ENCODE data around the gene PRAMEF13.
"Not testable (repeated sequence)": the region's sequence is repeated elsewhere in the genome, so short reads cannot be mapped to it uniquely, and the experiment has no call there.

PRAMEF13 gene

DNA sequence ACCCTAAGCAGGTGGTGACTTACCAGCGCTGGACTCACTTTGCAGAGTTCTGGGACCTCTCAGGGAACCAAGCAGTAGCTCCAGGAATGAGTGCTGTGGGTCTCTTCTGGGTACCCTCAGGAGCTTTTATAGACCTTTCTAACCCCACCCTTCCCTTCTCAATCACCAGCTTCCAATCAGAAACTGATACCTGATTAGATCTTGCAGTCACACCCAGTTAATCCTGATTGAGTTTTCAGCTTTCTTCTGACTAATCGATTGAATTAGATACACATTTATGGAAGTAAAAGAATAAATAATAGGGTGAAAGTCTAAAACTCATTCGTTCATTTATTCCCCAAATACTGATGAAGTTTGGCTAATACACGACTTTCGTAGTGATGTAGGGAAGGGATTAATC lies at the start of gene PRAMEF13:
Gene PRAMEF13 (minus strand): TSS at position 101 of the 400 bp plus-strand sequence. CDS start 1,820 bp downstream, outside the sequence.
- DNase-seq = not testable (repeated sequence)

- DNase-seq = not testable (repeated sequence)
Observed at GRCh38 chr1:13247122-13247521, 45.9 kb upstream of the PRAMEF13 start.

GRCh38 chr1:13246554-13246871 lies 45.3 kb upstream of the PRAMEF13 start:
- not testable (repeated sequence) for DNase-seq

DNA sequence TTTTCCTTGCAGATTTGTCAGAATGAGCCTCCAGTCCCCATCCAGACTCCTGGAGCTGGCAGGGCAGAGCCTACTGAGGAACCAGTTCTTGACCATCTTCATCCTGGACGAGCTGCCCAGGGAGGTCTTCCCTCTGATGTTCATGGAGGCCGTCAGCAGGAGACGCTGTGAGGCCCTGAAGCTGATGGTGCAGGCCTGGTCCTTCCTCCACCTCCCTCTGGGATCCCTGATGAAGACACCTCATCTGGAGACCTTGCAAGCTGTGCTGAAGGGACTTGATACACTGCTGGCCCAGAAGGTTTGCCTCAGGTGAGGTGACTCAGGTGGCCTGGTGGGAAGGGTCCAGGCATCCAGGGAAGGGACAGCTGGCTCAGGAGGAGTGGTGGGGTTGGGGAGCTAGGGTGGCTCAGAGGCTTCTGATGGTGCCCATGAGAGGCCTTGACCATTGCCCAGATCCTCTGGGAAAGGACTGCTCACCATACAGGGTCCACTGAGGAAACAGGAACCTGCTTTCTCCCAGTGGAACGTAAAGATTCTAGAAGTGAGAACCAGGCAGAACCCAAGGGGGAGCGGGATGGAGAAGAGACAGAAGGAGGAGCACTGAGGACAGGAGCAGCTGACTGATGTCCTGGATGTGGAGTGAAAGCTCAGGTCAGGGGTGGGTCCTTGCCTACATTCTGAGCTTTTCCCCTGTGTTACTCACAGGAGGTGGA lies 44.8 kb upstream of the PRAMEF13 start:
- DNase-seq = not testable (repeated sequence)

- DNase-seq = not testable (repeated sequence)
Observed at GRCh38 chr1:13243536-13244263, 42.5 kb upstream of the PRAMEF13 start.

DNA sequence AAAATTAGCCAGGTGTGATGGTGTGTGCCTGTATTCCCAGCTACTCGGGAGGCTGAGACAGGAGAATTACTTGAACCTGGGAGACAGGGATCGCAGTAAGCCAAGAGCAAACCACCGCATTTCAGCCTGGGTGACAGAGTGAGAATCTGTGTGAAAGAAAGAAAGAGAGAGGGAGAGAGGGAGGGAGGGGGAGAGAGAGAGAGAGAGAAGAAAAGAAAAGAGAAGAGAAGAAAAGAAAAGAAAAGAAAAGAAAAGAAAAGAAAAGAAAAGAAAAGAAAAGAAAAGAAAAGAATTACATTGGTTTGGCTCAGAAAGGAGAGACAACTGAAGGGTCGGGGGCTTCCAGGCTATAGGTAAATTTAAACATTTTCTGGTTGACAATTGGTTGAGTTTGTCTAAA lies 38.4 kb upstream of the PRAMEF13 start:
- DNase-seq = not testable (repeated sequence)

GRCh38 chr1:13237572-13237971 lies 36.4 kb upstream of the PRAMEF13 start:
- not testable (repeated sequence) for DNase-seq

DNA sequence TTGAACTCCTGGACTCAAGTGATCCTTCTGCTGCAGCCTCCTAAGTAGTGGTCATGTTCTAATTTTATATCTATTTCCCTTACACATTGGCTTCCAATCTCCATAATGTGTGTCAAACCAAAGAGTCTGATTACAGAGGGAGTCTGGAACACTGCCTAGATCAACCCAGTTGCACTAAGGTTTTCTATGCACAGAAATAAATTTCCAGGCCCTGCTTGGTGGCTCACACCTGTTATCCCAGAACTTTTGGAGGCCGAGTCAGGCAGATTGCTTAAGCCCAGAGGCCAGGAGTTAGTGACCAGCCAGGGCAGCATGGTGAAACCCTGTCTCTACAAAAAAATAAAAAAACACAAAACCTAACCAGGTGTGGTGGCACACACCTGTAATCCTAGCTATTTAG lies 32.8 kb upstream of the PRAMEF13 start:
- DNase-seq = not testable (repeated sequence)

- DNase-seq = not testable (repeated sequence)
Observed at GRCh38 chr1:13232056-13232455, 30.8 kb upstream of the PRAMEF13 start.

GRCh38 chr1:13231061-13231750 lies 30.0 kb upstream of the PRAMEF13 start:
- not testable (repeated sequence) for DNase-seq

- DNase-seq = not testable (repeated sequence)
Observed at GRCh38 chr1:13230601-13231000, 29.4 kb upstream of the PRAMEF13 start.

DNA sequence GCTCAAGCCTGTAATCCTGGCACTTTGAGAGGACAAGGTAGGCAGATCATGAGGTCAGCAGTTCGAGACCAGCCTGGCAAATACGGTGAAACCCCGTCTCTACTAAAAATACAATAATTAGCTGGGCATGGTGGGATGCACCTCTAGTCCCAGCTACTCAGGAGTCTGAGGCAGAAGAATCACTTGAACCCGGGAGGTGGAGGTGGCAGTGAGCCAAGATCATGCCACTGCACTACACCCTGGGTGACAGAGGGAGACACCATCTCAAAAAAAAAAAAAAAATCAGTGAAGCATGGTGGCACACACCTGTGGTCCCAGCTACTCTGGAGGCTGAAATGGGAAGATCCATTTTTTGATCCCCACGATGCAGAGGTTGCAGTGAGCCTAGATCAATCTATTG lies 28.9 kb upstream of the PRAMEF13 start:
- DNase-seq = not testable (repeated sequence)

- DNase-seq = peak; percentile 57
Observed at GRCh38 chr1:13228343-13228781, 27.2 kb upstream of the PRAMEF13 start.

- not testable (repeated sequence) for DNase-seq
Observed at GRCh38 chr1:13227271-13228055, 26.3 kb upstream of the PRAMEF13 start.

DNA sequence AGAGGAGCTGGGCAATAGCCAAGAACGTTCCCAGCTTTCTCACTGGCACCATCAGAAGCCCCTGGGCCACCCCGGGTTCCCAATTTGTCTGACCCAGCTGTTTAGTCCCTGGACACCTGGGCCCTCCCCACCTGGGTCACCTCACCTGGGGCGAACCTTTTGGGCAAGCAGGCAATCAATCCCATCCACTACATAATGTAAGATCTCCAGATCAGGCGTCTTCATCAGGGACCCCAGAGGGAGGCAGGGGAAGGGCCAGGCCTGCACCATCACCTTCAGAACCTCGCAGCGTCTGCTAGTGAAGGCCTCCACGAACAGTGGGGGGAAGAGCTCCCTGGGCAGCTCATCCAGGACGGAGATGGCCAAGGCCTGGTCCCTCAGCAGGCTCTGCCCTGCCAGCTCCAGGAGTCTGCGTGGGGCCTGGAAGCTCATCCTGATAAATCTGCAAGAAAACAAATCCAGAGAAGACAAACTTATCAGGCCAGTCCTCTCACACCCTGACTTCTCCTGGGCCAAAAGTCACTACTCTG lies 24.5 kb upstream of the PRAMEF13 start, which contains the start of gene PRAMEF18:
Gene PRAMEF18 (minus strand): TSS at position 480 of the 530 bp plus-strand sequence. CDS start 48 bp downstream, at position 432.
- DNase-seq = not testable (repeated sequence)

DNA sequence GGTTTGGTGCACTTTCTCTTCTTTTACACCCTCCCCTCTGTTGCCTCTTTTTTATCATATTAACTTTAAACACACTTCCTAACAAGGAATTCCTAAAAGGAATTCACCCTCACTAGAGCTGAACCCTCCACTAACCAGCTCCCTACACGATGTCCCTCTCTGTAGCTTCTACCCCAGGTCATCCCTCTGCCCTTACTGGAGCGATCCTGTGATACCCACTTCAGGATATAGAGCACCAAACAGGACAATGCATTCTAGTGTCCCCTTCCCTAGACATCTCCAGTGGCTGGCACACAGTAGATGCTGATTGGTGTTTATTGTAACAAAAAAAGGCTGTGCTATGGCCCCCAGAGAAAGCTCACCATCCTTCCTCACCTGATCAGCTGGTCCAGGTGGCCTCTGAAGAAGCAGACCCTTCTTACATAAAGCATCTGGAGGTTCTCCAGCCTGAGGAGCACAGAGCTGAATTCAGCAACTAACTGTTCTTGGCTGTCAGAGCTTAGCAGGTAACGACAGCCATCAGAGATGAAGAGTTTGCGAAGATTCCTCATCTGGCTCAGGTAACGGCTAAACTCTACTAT lies 23.4 kb upstream of the PRAMEF13 start:
- DNase-seq = no peak

- not testable (repeated sequence) for DNase-seq
Observed at GRCh38 chr1:13222788-13223187, 21.6 kb upstream of the PRAMEF13 start.

- not testable (repeated sequence) for DNase-seq
Observed at GRCh38 chr1:13219203-13219602, 18.0 kb upstream of the PRAMEF13 start.

DNA sequence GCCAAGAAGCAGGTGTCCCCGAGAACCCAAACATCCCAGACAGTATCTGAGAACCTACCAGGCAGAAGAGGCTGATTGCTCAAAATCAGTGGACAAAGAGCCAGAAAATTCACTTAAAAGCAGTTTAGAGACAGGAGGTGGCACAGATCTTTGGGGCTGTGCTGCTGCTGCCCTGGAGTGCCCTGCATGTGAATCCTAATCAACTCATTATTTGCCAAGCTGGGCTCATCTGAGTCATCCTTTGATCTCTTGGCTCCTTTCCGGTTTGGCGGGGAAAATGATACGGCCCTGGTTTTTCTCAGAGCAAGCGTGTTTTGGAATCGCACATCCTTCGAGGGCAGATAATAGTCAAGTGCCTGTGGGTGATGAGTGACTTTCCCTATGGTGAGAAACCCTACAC lies 15.4 kb upstream of the PRAMEF13 start:
- not testable (repeated sequence) for DNase-seq

GRCh38 chr1:13208712-13209111 lies 7.5 kb upstream of the PRAMEF13 start:
- not testable (repeated sequence) for DNase-seq

GRCh38 chr1:13171548-13171947 lies 29.7 kb downstream of the PRAMEF13 start, which contains the start of gene PRAMEF9:
Gene PRAMEF9 (plus strand): TSS chr1:13171848. CDS start chr1:13175281, 3,433 bp downstream.
- DNase-seq = not testable (repeated sequence)

DNA sequence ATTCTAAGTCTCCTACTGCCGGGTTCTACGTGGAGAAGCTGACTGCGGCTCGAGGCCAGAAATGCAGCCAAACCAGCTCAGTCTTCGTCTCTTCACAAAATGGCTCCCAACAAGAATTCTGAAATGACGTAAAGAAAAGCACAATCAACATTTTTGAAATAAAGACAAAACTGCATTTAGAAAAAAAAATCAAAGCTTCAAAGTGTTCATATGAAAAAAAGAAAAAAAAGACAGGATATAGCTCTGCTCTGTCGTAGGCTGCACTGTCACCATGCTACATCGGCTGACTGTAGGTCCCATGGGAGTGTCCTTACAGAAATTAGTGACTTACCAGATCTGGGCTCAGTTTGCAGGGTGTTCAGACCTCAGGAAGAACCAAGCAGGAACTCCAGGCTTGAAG lies 35.7 kb downstream of the PRAMEF13 start, which contains the start of gene HNRNPCL4:
Gene HNRNPCL4 (minus strand): TSS at position 101 of the 400 bp plus-strand sequence. CDS start 164 bp downstream, outside the sequence.
- DNase-seq = not testable (repeated sequence)

All from hematopoietic multipotent progenitor cell treated with erythropoietin and hydrocortisone succinate and interleukin-3 and kit ligand, for 8 days (in vitro differentiated cells).